ENCODE results near the gene SPAG16. TPM values are rescaled to one million over a fixed set of nuclear protein-coding genes. Genes with fewer than 3 reads are reported as not detected.
A peak's percentile ranks its signal among the peaks of the same experiment; 100 is the strongest.
"Not testable (repeated sequence)": the region's sequence is repeated elsewhere in the genome, so short reads cannot be mapped to it uniquely, and the experiment has no call there.

The SPAG16 gene
- total RNA-seq, 1 experiment from 2014 or later: 21.5 TPM

- peaks cover 17% of the 10 kb centered on the region for H3K4me1 ChIP-seq
- intact Hi-C loops (cut with micrococcal nuclease; ENCODE audit: unreplicated experiment): loop anchor here (1.0 kb wide), 1 partner anchor 16 kb away; no protein-coding TSS in a partner anchor
- peaks cover 35% of the 10 kb centered on the region for H3K9me3 ChIP-seq
- Mint-ChIP-seq H3K4me1 (ENCODE audit: low read depth, unreplicated experiment) (peaks cover 25% of the 10 kb centered on the region), H3K27ac (ENCODE audit: unreplicated experiment) (peak overlapping the region; percentile 19), H3K36me3 (ENCODE audit: insufficient read depth, unreplicated experiment) (peaks cover 6% of the 10 kb centered on the region), H3K4me3 (ENCODE audit: unreplicated experiment) (no peak overlapping the region), H3K9me3 (ENCODE audit: unreplicated experiment) (peaks cover 46% of the 10 kb centered on the region), H3K27me3 (ENCODE audit: insufficient read depth, unreplicated experiment) (no peaks in the 10 kb centered on the region)
- ChIA-PET POLR2A (no interaction called here), CTCF (no interaction called here)
- no peak overlapping the region for H3K4me3 ChIP-seq (ENCODE audit: low read depth, low read length)
- H3K36me3 ChIP-seq (ENCODE audit: control insufficient read depth, insufficient read depth, low read length): no peaks in the 10 kb centered on the region
- no peaks in the 10 kb centered on the region for H3K27me3 ChIP-seq (replicated peaks; ENCODE audit: control insufficient read depth, insufficient read depth, low read length)
- no TSS peak for BruUV-seq (replicated peaks)
- no peak for TF ChIP-seq CTCF (IDR thresholded peaks at IDR 0.05; ENCODE audit: insufficient read depth in 1 of 2, low read depth in 1 of 2, low read length in 1 of 2, severe bottlenecking in 1 of 2, unreplicated experiment in 1 of 2)
- DNase-seq: no peak
These were observed 395.6 kb downstream of the SPAG16 start for GRCh38 chr2:213679894-213680293.

GRCh38 chr2:213682276-213682675 is 398.0 kb downstream of the SPAG16 start:
- Mint-ChIP-seq H3K27me3 (ENCODE audit: insufficient read depth, unreplicated experiment) (no peaks in the 10 kb centered on the region), H3K9me3 (ENCODE audit: unreplicated experiment) (peaks cover 64% of the 10 kb centered on the region), H3K36me3 (ENCODE audit: insufficient read depth, unreplicated experiment) (peaks cover 6% of the 10 kb centered on the region), H3K4me3 (ENCODE audit: unreplicated experiment) (no peak overlapping the region), H3K27ac (ENCODE audit: unreplicated experiment) (peak overlapping the region; percentile 73), H3K4me1 (ENCODE audit: low read depth, unreplicated experiment) (peaks cover 25% of the 10 kb centered on the region)
- BruUV-seq (replicated peaks): no TSS peak
- no peak for TF ChIP-seq CTCF (IDR thresholded peaks at IDR 0.05; ENCODE audit: insufficient read depth in 1 of 2, low read depth in 1 of 2, low read length in 1 of 2, severe bottlenecking in 1 of 2, unreplicated experiment in 1 of 2)
- DNase-seq: no peak
- H3K4me3 ChIP-seq (ENCODE audit: low read depth, low read length): no peak overlapping the region
- H3K9me3 ChIP-seq: peaks cover 35% of the 10 kb centered on the region
- H3K36me3 ChIP-seq (ENCODE audit: control insufficient read depth, insufficient read depth, low read length): no peaks in the 10 kb centered on the region
- CTCF ChIA-PET: no interaction called here
- POLR2A ChIA-PET: no interaction called here
- intact Hi-C loops (cut with micrococcal nuclease; ENCODE audit: unreplicated experiment): no loop called here
- H3K27me3 ChIP-seq (replicated peaks; ENCODE audit: control insufficient read depth, insufficient read depth, low read length): no peaks in the 10 kb centered on the region
- peaks cover 17% of the 10 kb centered on the region for H3K4me1 ChIP-seq

- no peak overlapping the region for H3K4me3 ChIP-seq (ENCODE audit: low read depth, low read length)
- no peak for DNase-seq
These were observed 403.9 kb downstream of the SPAG16 start for GRCh38 chr2:213688133-213688532.

GRCh38 chr2:213688825-213689224 is 404.6 kb downstream of the SPAG16 start:
- H3K9me3 ChIP-seq; H3K4me3 ChIP-seq (ENCODE audit: low read depth, low read length); H3K4me1 Mint-ChIP-seq (ENCODE audit: low read depth, unreplicated experiment); H3K36me3 Mint-ChIP-seq (ENCODE audit: insufficient read depth, unreplicated experiment); intact Hi-C loops (cut with micrococcal nuclease; ENCODE audit: unreplicated experiment); DNase-seq; H3K36me3 ChIP-seq (ENCODE audit: control insufficient read depth, insufficient read depth, low read length); H3K27me3 Mint-ChIP-seq (ENCODE audit: insufficient read depth, unreplicated experiment); H3K4me1 ChIP-seq; H3K4me3 Mint-ChIP-seq (ENCODE audit: unreplicated experiment); H3K27me3 ChIP-seq (replicated peaks; ENCODE audit: control insufficient read depth, insufficient read depth, low read length); H3K27ac Mint-ChIP-seq (ENCODE audit: unreplicated experiment); BruUV-seq (replicated peaks); CTCF ChIA-PET; POLR2A ChIA-PET: not testable (repeated sequence)
- peaks cover 28% of the 10 kb centered on the region for H3K9me3 Mint-ChIP-seq (ENCODE audit: unreplicated experiment)

More at GRCh38 chr2:213688133-213688532, 403.9 kb downstream of the SPAG16 start:
- TF ChIP-seq CTCF (IDR thresholded peaks at IDR 0.05; ENCODE audit: insufficient read depth in 1 of 2, low read depth in 1 of 2, low read length in 1 of 2, severe bottlenecking in 1 of 2, unreplicated experiment in 1 of 2): no peak
- H3K9me3 ChIP-seq: peaks cover 1% of the 10 kb centered on the region; the same call in 1 of the 2 replicates
- Mint-ChIP-seq H3K4me1 (ENCODE audit: low read depth, unreplicated experiment) (no peaks in the 10 kb centered on the region), H3K27me3 (ENCODE audit: insufficient read depth, unreplicated experiment) (no peaks in the 10 kb centered on the region), H3K27ac (ENCODE audit: unreplicated experiment) (no peak overlapping the region), H3K4me3 (ENCODE audit: unreplicated experiment) (no peak overlapping the region), H3K9me3 (ENCODE audit: unreplicated experiment) (peaks cover 28% of the 10 kb centered on the region), H3K36me3 (ENCODE audit: insufficient read depth, unreplicated experiment) (no peaks in the 10 kb centered on the region)
- POLR2A ChIA-PET: no interaction called here
- H3K27me3 ChIP-seq (replicated peaks; ENCODE audit: control insufficient read depth, insufficient read depth, low read length): no peaks in the 10 kb centered on the region
- CTCF ChIA-PET: no interaction called here
- BruUV-seq (replicated peaks): no TSS peak
- no peaks in the 10 kb centered on the region for H3K36me3 ChIP-seq (ENCODE audit: control insufficient read depth, insufficient read depth, low read length)
- no peaks in the 10 kb centered on the region for H3K4me1 ChIP-seq
- intact Hi-C loops (cut with micrococcal nuclease; ENCODE audit: unreplicated experiment): no loop called here
